Esophagus (tissue), 2 donors: Measurements from ENCODE around the gene TULP3. TPM values are rescaled to one million over a fixed set of nuclear protein-coding genes. Genes with fewer than 3 reads are reported as not detected.
A peak's percentile ranks its signal among the peaks of the same experiment; 100 is the strongest.

Experiments used
- H3K27ac ChIP-seq, 2 donors: one replicate each; pipeline ENCODE4 v1.5.1; 2013; ENCODE audit warnings: low read depth in 2 of 2, mild to moderate bottlenecking in 2 of 2, inconsistent platforms in 1 of 2, low read length in 1 of 2, moderate library complexity in 1 of 2
- H3K27me3 ChIP-seq, 2 donors: one replicate each; pipeline ENCODE4 v1.6.1; 2013; ENCODE audit warnings: low read length in 2 of 2, control low read depth in 1 of 2, mild to moderate bottlenecking in 1 of 2; ENCODE audit not compliant: insufficient read depth in 2 of 2, control insufficient read depth in 1 of 2
- H3K36me3 ChIP-seq, 2 donors: one replicate each; pipeline ENCODE4 v1.6.1; 2013; ENCODE audit warnings: low read length in 1 of 2; ENCODE audit not compliant: control insufficient read depth in 2 of 2, insufficient read depth in 2 of 2
- H3K4me1 ChIP-seq, 2 donors: one replicate each; pipeline ENCODE4 v1.6.1; 2013; ENCODE audit warnings: low read length in 1 of 2; ENCODE audit not compliant: control insufficient read depth in 2 of 2, insufficient read depth in 2 of 2
- H3K4me3 ChIP-seq, 2 donors: one replicate each; pipeline ENCODE4 v1.5.1; 2013; ENCODE audit warnings: low read length in 2 of 2, mild to moderate bottlenecking in 2 of 2, low read depth in 1 of 2, moderate library complexity in 1 of 2
- H3K9me3 ChIP-seq, 2 donors: one replicate each; pipeline ENCODE4 v1.6.1; 2013; ENCODE audit warnings: mild to moderate bottlenecking in 2 of 2, low read depth in 1 of 2, low read length in 1 of 2, moderate library complexity in 1 of 2; ENCODE audit not compliant: control insufficient read depth in 2 of 2, insufficient read depth in 1 of 2
- WGBS, 2 donors: extraction: QIAGEN DNeasy Blood & Tissue Kit; methylation state at CpG; one replicate each; pipeline ENCODE4 v1.1.7; 2013; 5-methylcytosine and 5-hydroxymethylcytosine counted together
- polyA plus RNA-seq, 2 donors: library from polyadenylated mRNA; stranded (reverse); fragments of 200-250 nt; gene quantifications; one replicate each; pipeline ENCODE4 v1.2.3, GENCODE V29; 2013
- donor health status: healthy with polysubstance abuse.
- donor health status: Bipolar disorder and iron deficiency.

TULP3 gene, protein sequence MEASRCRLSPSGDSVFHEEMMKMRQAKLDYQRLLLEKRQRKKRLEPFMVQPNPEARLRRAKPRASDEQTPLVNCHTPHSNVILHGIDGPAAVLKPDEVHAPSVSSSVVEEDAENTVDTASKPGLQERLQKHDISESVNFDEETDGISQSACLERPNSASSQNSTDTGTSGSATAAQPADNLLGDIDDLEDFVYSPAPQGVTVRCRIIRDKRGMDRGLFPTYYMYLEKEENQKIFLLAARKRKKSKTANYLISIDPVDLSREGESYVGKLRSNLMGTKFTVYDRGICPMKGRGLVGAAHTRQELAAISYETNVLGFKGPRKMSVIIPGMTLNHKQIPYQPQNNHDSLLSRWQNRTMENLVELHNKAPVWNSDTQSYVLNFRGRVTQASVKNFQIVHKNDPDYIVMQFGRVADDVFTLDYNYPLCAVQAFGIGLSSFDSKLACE
- 10 to 100 TPM; 12.8 to 15.0 TPM for polyA plus RNA-seq

DNA sequence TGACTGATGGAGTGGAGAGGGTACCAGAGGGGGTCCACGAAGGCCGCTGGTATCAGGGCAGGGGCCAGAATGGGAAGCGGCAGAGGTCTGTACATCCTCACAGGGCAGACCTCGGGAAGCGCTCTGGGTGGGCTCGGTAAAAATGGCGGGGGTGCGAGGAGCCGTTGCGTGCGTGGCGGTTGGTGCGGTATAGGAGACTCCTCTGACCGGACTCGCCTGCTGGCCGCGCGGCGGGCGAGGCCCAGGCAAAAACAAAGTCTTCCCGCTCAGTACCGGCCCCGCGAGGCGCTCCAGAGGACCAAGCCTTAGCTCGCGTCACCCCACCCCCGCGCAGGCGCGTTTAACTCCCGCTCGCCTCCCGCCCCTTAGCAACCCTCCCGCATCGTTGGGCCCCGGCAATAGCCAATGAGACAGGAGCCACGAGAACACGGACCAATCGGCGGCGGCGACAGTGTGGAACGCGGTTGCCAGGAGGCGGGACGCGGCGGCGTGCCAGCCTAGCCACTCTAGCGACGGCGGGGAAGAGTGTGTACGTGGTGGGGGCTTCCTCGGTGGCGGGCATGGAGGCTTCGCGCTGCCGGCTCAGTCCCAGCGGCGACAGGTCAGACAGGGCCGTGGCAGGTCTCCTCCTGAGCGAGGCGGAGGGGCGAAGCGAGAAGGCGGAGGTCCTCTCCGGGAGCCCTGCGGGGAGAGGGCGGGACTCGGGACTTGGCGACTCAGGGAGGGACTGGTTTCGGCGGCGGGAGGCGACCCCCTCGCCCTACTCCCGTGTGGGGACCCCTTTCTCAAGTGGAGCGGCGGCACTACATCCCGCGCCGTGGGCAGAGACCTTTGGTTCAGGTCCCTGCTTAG, at the start of gene TULP3:
Gene TULP3 (plus strand): TSS at position 504 of the 852 bp plus-strand sequence. CDS start 57 bp downstream, at position 561.
- H3K27me3 ChIP-seq, result no peaks in the 10 kb centered on the region
- no peaks in the 10 kb centered on the region for H3K4me1 ChIP-seq
- 0% methylated on average over 82 to 83 of the region's 83 CpGs for whole genome bisulfite sequencing, 2 donors
- no peaks in the 10 kb centered on the region for H3K9me3 ChIP-seq
- peak within 1 kb of the TSS; percentile 88 to 89 for H3K4me3 ChIP-seq
- peak within 1 kb of the TSS; percentile 92 to 96 for H3K27ac ChIP-seq
- no peaks in the 10 kb centered on the region for H3K36me3 ChIP-seq

DNA sequence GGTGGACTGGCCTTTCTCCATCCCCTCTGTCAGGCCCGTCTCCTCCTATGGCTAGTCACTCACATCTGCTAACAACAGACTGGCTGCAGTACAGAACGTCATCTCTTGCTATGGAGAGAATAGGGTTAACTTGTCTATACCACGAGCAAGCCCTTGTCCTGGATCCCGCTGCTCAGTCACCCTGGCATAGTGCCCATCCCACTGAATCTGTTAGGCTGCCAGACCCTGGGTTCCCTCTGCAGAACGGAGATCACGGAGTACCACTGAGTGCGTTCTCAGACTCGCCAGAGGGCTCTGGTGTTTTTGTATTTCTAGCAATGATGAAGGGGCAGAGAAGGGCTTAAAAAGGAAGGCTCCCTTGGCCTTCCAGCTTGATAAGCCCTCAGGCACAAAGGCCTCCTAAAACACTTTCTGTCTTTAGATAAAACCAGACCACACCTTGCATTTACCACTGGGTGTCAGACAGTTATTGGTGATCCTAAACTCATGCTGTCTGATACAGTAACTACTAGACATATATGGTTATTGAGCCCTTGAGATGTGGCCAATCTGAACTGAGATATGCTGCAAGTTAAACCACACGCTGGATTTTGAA, 49.5 kb upstream of the TULP3 start:
- Histone ChIP-seq H3K27me3 (no peaks in the 10 kb centered on the region), H3K9me3 (no peaks in the 10 kb centered on the region), H3K27ac (no peak overlapping the region), H3K4me1 (no peaks in the 10 kb centered on the region), H3K4me3 (no peak overlapping the region), H3K36me3 (no peaks in the 10 kb centered on the region)
- WGBS, 2 donors, result 62 to 71% methylated on average over 9 of the region's 9 CpGs

DNA sequence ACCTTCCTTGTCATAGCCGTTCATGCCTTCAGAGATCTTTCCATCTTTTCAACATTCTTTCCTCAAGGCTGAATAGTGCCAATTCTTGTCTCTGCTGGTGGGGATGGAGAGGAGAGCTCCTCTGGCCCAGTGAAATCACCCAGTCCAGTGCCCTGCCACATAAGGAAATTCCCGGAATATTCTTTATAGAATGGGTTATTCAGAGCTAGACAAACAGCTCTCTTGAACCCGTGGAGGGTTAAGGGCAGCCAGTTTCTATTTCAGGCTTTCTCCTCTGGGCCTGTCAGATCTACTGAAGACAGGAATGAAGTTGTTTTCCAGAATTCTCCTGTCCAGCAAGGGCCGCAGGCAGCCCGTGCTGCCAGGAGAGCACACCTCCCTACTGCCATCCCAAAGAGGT, 47.7 kb upstream of the TULP3 start:
- Histone ChIP-seq H3K36me3 (no peaks in the 10 kb centered on the region), H3K27me3 (no peaks in the 10 kb centered on the region), H3K9me3 (no peaks in the 10 kb centered on the region), H3K4me1 (no peaks in the 10 kb centered on the region), H3K27ac (no peak overlapping the region), H3K4me3 (no peak overlapping the region)
- WGBS, 2 donors, result 79 to 80% methylated on average over 5 of the region's 5 CpGs

DNA sequence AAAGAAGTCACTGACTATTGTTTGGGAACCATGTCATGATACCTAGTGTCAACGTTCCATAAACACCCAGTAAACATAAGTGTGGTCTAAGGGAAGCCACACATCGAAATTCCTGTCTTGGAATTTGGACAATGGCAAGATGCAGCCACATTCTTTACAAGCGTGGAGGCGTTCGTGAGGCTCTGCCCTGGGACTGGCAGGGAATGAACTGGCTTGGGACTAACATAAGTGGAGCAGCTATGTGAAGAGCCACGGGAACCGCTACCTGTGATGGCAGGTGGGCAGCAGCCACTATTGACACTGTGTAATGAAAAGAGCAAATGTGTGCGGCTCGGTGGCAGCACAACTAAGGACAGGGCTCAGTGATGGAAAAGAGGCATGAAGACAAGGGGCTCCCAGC, 45.9 kb upstream of the TULP3 start:
- WGBS, 2 donors, result 77 to 82% methylated on average over 9 of the region's 9 CpGs
- Histone ChIP-seq H3K27ac (no peak overlapping the region), H3K4me1 (no peaks in the 10 kb centered on the region), H3K27me3 (no peaks in the 10 kb centered on the region), H3K36me3 (no peaks in the 10 kb centered on the region), H3K9me3 (no peaks in the 10 kb centered on the region), H3K4me3 (no peak overlapping the region)

DNA sequence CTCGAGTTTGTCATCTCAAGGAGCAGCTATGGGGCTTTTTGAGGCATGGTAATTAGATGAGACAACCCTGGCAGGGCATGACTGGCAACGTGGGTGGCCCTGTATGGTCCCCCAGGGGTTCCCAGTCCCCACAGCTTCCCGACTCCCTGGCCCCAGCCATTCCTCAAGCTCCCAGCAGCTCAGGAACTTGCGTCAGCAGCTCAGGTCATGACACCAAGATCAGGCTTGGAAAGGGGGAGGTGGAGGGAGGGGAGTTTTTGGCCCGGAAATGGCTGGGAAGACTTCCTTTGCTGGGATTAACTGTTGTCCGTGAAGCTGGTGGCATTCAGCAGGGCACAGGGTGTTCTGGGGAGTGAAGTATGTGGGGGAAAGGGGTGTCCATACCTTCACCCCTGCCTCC, 45.4 kb upstream of the TULP3 start:
- Histone ChIP-seq H3K36me3 (no peaks in the 10 kb centered on the region), H3K4me3 (no peak overlapping the region), H3K27me3 (no peaks in the 10 kb centered on the region), H3K27ac (no peak overlapping the region), H3K9me3 (no peaks in the 10 kb centered on the region), H3K4me1 (no peaks in the 10 kb centered on the region)
- WGBS, 2 donors, result 31 to 49% methylated on average over 6 of the region's 6 CpGs

DNA sequence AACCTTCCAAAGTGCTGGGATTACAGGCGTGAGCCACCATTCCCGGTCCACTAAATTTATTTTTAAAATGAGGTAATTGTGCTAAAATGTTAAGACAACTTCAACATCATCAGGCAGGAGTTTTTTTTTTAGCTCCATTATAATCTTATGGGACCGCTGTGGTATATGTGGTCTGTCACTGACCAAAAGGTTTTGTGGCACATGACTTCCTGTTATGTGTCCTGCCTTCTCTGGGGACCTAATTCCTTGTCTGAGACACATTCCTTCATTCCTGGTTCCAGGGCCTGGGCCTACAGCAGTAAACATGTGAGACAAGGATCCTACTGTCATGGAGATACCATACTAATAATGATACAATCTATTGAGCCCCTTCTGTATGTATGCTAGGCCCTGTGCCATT, 38.8 kb upstream of the TULP3 start:
- Histone ChIP-seq H3K27ac (no peak overlapping the region), H3K36me3 (no peaks in the 10 kb centered on the region), H3K27me3 (no peaks in the 10 kb centered on the region), H3K4me3 (no peak overlapping the region), H3K9me3 (no peaks in the 10 kb centered on the region), H3K4me1 (no peaks in the 10 kb centered on the region)
- 91 to 94% methylated on average over 3 of the region's 3 CpGs for WGBS, 2 donors

DNA sequence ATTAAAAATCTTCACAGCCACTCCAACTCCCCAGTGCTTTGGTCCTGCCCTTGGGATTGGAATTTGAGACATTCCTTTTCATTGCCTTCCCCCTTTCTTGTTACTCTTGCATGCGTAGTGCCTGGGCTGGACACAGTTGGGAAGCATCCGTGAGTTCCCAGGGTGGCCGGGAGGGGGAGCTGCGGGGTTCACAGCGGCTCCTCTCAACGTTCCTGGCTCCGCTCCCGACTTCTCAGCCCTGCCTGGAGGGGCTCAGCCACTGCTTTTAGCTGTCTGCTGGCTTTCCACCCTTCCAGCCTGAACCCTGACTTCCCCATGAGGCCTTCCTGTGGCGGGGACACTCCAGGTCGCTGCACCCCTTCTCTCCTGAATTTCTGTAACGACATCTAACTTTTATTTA, 37.1 kb upstream of the TULP3 start:
- 27 to 30% methylated on average over 11 of the region's 11 CpGs for WGBS, 2 donors
- H3K27ac ChIP-seq, result no peak overlapping the region

DNA sequence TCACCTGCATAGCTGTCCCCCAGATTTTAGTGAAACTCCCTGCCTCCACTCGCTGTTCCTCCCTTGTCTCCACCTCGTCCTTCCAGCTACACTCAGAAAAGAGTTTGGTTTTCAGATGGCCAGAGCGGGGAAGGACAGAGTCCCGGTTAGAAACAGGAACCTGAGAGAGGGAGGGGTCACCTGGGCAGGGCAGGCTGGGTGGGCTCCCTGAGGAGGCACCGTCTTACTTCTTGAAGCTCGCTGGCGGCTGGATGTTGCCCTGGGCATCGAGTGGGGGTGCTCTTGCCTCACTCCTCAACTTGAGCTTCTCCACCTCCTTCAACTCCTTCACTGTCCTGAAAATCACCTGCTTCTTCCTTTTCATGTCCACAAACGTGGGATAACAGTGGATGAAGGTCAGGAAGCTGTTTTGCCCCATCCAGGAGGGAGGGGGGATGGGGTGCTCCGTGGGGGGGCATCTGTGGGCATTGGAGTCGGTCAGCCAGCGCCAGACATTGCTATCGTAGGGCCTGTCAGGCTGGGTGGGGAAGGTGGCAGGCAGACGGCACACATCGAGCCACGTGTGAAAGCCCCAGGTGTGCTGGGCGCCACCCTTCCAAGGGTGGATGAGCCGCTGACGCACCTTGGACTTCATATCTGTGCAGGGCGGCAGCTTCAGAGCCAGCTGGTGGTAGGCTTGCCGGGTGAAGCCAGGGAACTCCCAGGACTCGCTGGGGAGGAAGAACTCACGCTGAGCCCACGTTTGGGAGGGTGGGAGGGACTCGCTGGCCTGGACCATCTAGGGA, 35.8 kb upstream of the TULP3 start:
- H3K36me3 ChIP-seq, result peaks cover 0 to 12% of the 10 kb centered on the region in 2 donors
- H3K4me3 ChIP-seq, result no peak overlapping the region
- no peaks in the 10 kb centered on the region for H3K4me1 ChIP-seq
- 71 to 87% methylated on average over 25 of the region's 25 CpGs for WGBS, 2 donors
- H3K27ac ChIP-seq, result no peak overlapping the region
- H3K9me3 ChIP-seq, result no peaks in the 10 kb centered on the region
- no peaks in the 10 kb centered on the region for H3K27me3 ChIP-seq

More for the DNA sequence above, 37.1 kb upstream of the TULP3 start:
- Histone ChIP-seq H3K36me3 (peaks cover 0 to 3% of the 10 kb centered on the region in 2 donors), H3K9me3 (no peaks in the 10 kb centered on the region), H3K4me3 (no peak overlapping the region), H3K4me1 (no peaks in the 10 kb centered on the region), H3K27me3 (no peaks in the 10 kb centered on the region)

DNA sequence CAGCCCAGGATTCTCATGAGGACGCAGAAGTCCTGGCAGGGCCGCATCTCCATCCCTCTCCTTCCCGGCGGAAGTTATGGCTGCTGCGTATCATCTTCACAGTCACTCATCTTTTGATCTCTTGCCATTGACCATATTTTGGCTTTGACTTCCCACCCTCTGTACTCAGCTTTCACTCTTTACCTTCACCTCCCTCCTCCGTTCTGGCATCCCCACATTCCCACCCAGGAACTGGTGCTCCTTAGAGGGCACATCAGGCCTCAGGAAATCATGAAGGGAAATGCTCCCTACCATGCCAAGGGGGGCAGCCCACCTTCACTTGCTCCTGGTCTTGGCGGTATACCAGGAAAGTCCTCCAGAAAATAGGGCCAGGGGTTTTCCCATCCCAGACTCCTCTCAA, 35.1 kb upstream of the TULP3 start:
- Histone ChIP-seq H3K9me3 (no peaks in the 10 kb centered on the region), H3K4me3 (no peak overlapping the region), H3K4me1 (no peaks in the 10 kb centered on the region), H3K36me3 (peaks cover 0 to 12% of the 10 kb centered on the region in 2 donors), H3K27ac (no peak overlapping the region), H3K27me3 (no peaks in the 10 kb centered on the region)
- 87 to 97% methylated on average over 7 of the region's 7 CpGs for WGBS, 2 donors
